ENCODE data around the gene AUTS2.

The AUTS2 gene

GRCh38 chr7:69723663-69724062, 125.4 kb downstream of the AUTS2 start:
- H3K36me3 ChIP-seq (ENCODE audit: low read depth), result no peaks in the 10 kb centered on the region
- H3K4me1 ChIP-seq (ENCODE audit: insufficient read depth, poor library complexity, severe bottlenecking), result no peaks in the 10 kb centered on the region
- no peak for TF ChIP-seq CTCF (IDR thresholded peaks at IDR 0.05; ENCODE audit: poor library complexity, severe bottlenecking)
- no peaks in the 10 kb centered on the region for H3K27me3 ChIP-seq (ENCODE audit: insufficient read depth, poor library complexity, severe bottlenecking)
- ATAC-seq (ENCODE audit: low read depth) (no peak), DNase-seq (ENCODE audit: low spot score) (no peak)
- H3K9me3 ChIP-seq (ENCODE audit: severe bottlenecking), result no peaks in the 10 kb centered on the region
- no peak overlapping the region for H3K27ac ChIP-seq (ENCODE audit: poor library complexity, severe bottlenecking)
- H3K4me3 ChIP-seq (ENCODE audit: severe bottlenecking), result no peak overlapping the region

GRCh38 chr7:69728304-69728703, 130.0 kb downstream of the AUTS2 start:
- no peaks in the 10 kb centered on the region for H3K4me1 ChIP-seq (ENCODE audit: insufficient read depth, poor library complexity, severe bottlenecking)
- no peak for TF ChIP-seq CTCF (IDR thresholded peaks at IDR 0.05; ENCODE audit: poor library complexity, severe bottlenecking)
- no peaks in the 10 kb centered on the region for H3K9me3 ChIP-seq (ENCODE audit: severe bottlenecking)
- no peaks in the 10 kb centered on the region for H3K36me3 ChIP-seq (ENCODE audit: low read depth)
- H3K4me3 ChIP-seq (ENCODE audit: severe bottlenecking), result no peak overlapping the region
- ATAC-seq (ENCODE audit: low read depth) (no peak), DNase-seq (ENCODE audit: low spot score) (no peak)
- no peaks in the 10 kb centered on the region for H3K27me3 ChIP-seq (ENCODE audit: insufficient read depth, poor library complexity, severe bottlenecking)
- H3K27ac ChIP-seq (ENCODE audit: poor library complexity, severe bottlenecking), result no peak overlapping the region

- Histone ChIP-seq H3K9me3 (ENCODE audit: severe bottlenecking) (no peaks in the 10 kb centered on the region), H3K4me3 (ENCODE audit: severe bottlenecking) (no peak overlapping the region), H3K4me1 (ENCODE audit: insufficient read depth, poor library complexity, severe bottlenecking) (no peaks in the 10 kb centered on the region), H3K27me3 (ENCODE audit: insufficient read depth, poor library complexity, severe bottlenecking) (no peaks in the 10 kb centered on the region), H3K36me3 (ENCODE audit: low read depth) (no peaks in the 10 kb centered on the region), H3K27ac (ENCODE audit: poor library complexity, severe bottlenecking) (no peak overlapping the region)
- DNase-seq (ENCODE audit: low spot score), result no peak
- ATAC-seq (ENCODE audit: low read depth), result peak; percentile 83
- no peak for TF ChIP-seq CTCF (IDR thresholded peaks at IDR 0.05; ENCODE audit: poor library complexity, severe bottlenecking)
Measured at GRCh38 chr7:69732203-69732602, 133.9 kb downstream of the AUTS2 start.

GRCh38 chr7:69735582-69735981, 137.3 kb downstream of the AUTS2 start:
- Histone ChIP-seq H3K4me1 (ENCODE audit: insufficient read depth, poor library complexity, severe bottlenecking) (no peaks in the 10 kb centered on the region), H3K27me3 (ENCODE audit: insufficient read depth, poor library complexity, severe bottlenecking) (no peaks in the 10 kb centered on the region), H3K36me3 (ENCODE audit: low read depth) (no peaks in the 10 kb centered on the region), H3K4me3 (ENCODE audit: severe bottlenecking) (no peak overlapping the region), H3K27ac (ENCODE audit: poor library complexity, severe bottlenecking) (no peak overlapping the region), H3K9me3 (ENCODE audit: severe bottlenecking) (no peaks in the 10 kb centered on the region)
- ATAC-seq (ENCODE audit: low read depth), result no peak
- DNase-seq (ENCODE audit: low spot score), result no peak
- no peak for TF ChIP-seq CTCF (IDR thresholded peaks at IDR 0.05; ENCODE audit: poor library complexity, severe bottlenecking)

- no peaks in the 10 kb centered on the region for H3K36me3 ChIP-seq (ENCODE audit: low read depth)
- H3K4me1 ChIP-seq (ENCODE audit: insufficient read depth, poor library complexity, severe bottlenecking), result no peaks in the 10 kb centered on the region
- ATAC-seq (ENCODE audit: low read depth) (no peak), DNase-seq (ENCODE audit: low spot score) (no peak)
- no peak for TF ChIP-seq CTCF (IDR thresholded peaks at IDR 0.05; ENCODE audit: poor library complexity, severe bottlenecking)
- no peak overlapping the region for H3K27ac ChIP-seq (ENCODE audit: poor library complexity, severe bottlenecking)
- no peak overlapping the region for H3K4me3 ChIP-seq (ENCODE audit: severe bottlenecking)
- H3K27me3 ChIP-seq (ENCODE audit: insufficient read depth, poor library complexity, severe bottlenecking), result no peaks in the 10 kb centered on the region
- no peaks in the 10 kb centered on the region for H3K9me3 ChIP-seq (ENCODE audit: severe bottlenecking)
Measured at GRCh38 chr7:69736126-69736810, 138.0 kb downstream of the AUTS2 start.
